Islet of Langerhans (tissue), 1 donor: ENCODE measurements around the gene ZMYM2.

Experiments
- FAIRE-seq: peaks from one replicate; lab custom pipeline; 2011; peaks lifted over from hg19 to GRCh38; lab: Jason Lieb, UNC

Gene ZMYM2

GRCh38 chr13:20109037-20109436 lies 150.5 kb downstream of the ZMYM2 start:
- no peak for FAIRE-seq

GRCh38 chr13:20114066-20114610 lies 155.6 kb downstream of the ZMYM2 start:
- no peak for FAIRE-seq

GRCh38 chr13:20116213-20116612 lies 157.7 kb downstream of the ZMYM2 start:
- FAIRE-seq, result no peak

- FAIRE-seq, result no peak
Measured at GRCh38 chr13:20118268-20119140, 160.0 kb downstream of the ZMYM2 start.

- FAIRE-seq, result no peak
Measured at GRCh38 chr13:20119960-20120359, 161.4 kb downstream of the ZMYM2 start.

GRCh38 chr13:20121159-20121525 lies 162.6 kb downstream of the ZMYM2 start:
- no peak for FAIRE-seq

GRCh38 chr13:20124303-20124702 lies 165.8 kb downstream of the ZMYM2 start:
- no peak for FAIRE-seq

- FAIRE-seq, result peak; percentile 21
Measured at GRCh38 chr13:20125129-20125782, 166.7 kb downstream of the ZMYM2 start.

- no peak for FAIRE-seq
Measured at GRCh38 chr13:20125783-20126165, 167.2 kb downstream of the ZMYM2 start.

- no peak for FAIRE-seq
Measured at GRCh38 chr13:20126541-20127261, 168.2 kb downstream of the ZMYM2 start.

- FAIRE-seq, result no peak
Measured at GRCh38 chr13:20127262-20127561, 168.7 kb downstream of the ZMYM2 start.

- FAIRE-seq, result no peak
Measured at GRCh38 chr13:20127562-20128458, 169.3 kb downstream of the ZMYM2 start.

- no peak for FAIRE-seq
Measured at GRCh38 chr13:20128459-20128931, 170.0 kb downstream of the ZMYM2 start.

- no peak for FAIRE-seq
Measured at GRCh38 chr13:20129076-20129475, 170.5 kb downstream of the ZMYM2 start.

GRCh38 chr13:20130012-20130411 lies 171.5 kb downstream of the ZMYM2 start:
- FAIRE-seq, result no peak

GRCh38 chr13:20130652-20131051 lies 172.1 kb downstream of the ZMYM2 start:
- FAIRE-seq, result no peak

- FAIRE-seq, result no peak
Measured at GRCh38 chr13:20131057-20131832, 172.7 kb downstream of the ZMYM2 start.

- FAIRE-seq, result no peak
Measured at GRCh38 chr13:20132052-20132634, 173.6 kb downstream of the ZMYM2 start.

- FAIRE-seq, result no peak
Measured at GRCh38 chr13:20134732-20135131, 176.2 kb downstream of the ZMYM2 start.
